Glutamatergic neuron (in vitro differentiated cells): Measurements from ENCODE around the gene MAP3K21. TPM values are rescaled to one million over a fixed set of nuclear protein-coding genes. Genes with fewer than 3 reads are reported as not detected.

Source experiments
- DNase-seq: peaks from one replicate; pipeline ENCODE4 v3.0.0; 2022
- H3K27ac Mint-ChIP-seq: one replicate; pipeline ENCODE4 v1.8.0; 2020; ENCODE audit warnings: mild to moderate bottlenecking, mixed read lengths, inconsistent platforms; ENCODE audit not compliant: unreplicated experiment
- H3K27me3 Mint-ChIP-seq: one replicate; pipeline ENCODE4 v1.8.0; 2020; ENCODE audit warnings: mild to moderate bottlenecking, moderate library complexity, mixed read lengths, inconsistent platforms; ENCODE audit not compliant: unreplicated experiment
- H3K36me3 Mint-ChIP-seq: one replicate; pipeline ENCODE4 v1.8.0; 2020; ENCODE audit warnings: mild to moderate bottlenecking, mixed read lengths, inconsistent platforms; ENCODE audit not compliant: unreplicated experiment
- H3K4me1 Mint-ChIP-seq: one replicate; pipeline ENCODE4 v1.8.0; 2020; ENCODE audit warnings: mild to moderate bottlenecking, low read depth, mixed read lengths, inconsistent platforms; ENCODE audit not compliant: unreplicated experiment
- H3K4me3 Mint-ChIP-seq: one replicate; pipeline ENCODE4 v1.8.0; 2020; ENCODE audit warnings: mild to moderate bottlenecking, mixed read lengths, inconsistent platforms; ENCODE audit not compliant: unreplicated experiment
- H3K9me3 Mint-ChIP-seq: one replicate; pipeline ENCODE4 v1.8.0; 2020; ENCODE audit warnings: mild to moderate bottlenecking, moderate library complexity, mixed read lengths, inconsistent platforms; ENCODE audit not compliant: unreplicated experiment
- CTCF ChIP-seq: fragments of 200-600 bp; sonication (generic); IDR thresholded peaks from one replicate; pipeline ENCODE4 v1.5.0; 2021; ENCODE audit not compliant: partially characterized antibody, unreplicated experiment
- total RNA-seq: library from RNA; stranded (reverse); fragmentation: NEBNext Ultra II Directional; extraction: Animal tissue kit (Norgen Biotek cat#: 25700); gene quantifications from one replicate; pipeline ENCODE4 v1.2.1, GENCODE V29; 2021; ENCODE audit not compliant: unreplicated experiment

MAP3K21 gene
- total RNA-seq, 1 donor from 2014 or later, result 0.25 TPM

DNA sequence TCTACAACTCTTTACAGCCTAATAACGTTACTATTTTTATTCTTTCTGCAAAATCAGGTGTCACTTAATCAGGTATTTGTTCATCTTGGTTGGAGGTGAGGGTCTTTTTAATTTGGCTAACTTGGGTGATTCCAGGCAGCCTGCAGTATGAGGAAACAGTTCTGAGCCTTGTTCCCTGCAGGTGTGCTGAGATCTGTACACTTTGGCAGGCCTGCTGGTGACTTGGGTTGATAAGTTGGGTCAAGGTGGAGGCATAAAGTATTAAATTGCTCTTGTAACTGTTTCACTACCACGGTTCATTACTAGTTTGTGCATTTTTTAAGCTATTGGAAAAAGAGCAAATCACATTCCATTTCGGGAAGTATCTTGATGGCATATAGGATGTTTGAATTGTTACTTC lies 10.0 kb downstream of the MAP3K21 start:
- Mint-ChIP-seq H3K4me3 (no peak overlapping the region), H3K36me3 (no peaks in the 10 kb centered on the region)

GRCh38 chr1:233338102-233338501 lies 10.6 kb downstream of the MAP3K21 start:
- Mint-ChIP-seq H3K4me3 (no peak overlapping the region), H3K27me3 (no peaks in the 10 kb centered on the region), H3K27ac (no peak overlapping the region), H3K4me1 (no peaks in the 10 kb centered on the region), H3K36me3 (no peaks in the 10 kb centered on the region), H3K9me3 (no peaks in the 10 kb centered on the region)
- TF ChIP-seq CTCF, result no peak
- DNase-seq, result no peak

More for the DNA sequence above, 10.0 kb downstream of the MAP3K21 start:
- Mint-ChIP-seq H3K4me1 (no peaks in the 10 kb centered on the region), H3K27ac (no peak overlapping the region), H3K27me3 (no peaks in the 10 kb centered on the region), H3K9me3 (no peaks in the 10 kb centered on the region)
- no peak for DNase-seq
- TF ChIP-seq CTCF, result no peak

DNA sequence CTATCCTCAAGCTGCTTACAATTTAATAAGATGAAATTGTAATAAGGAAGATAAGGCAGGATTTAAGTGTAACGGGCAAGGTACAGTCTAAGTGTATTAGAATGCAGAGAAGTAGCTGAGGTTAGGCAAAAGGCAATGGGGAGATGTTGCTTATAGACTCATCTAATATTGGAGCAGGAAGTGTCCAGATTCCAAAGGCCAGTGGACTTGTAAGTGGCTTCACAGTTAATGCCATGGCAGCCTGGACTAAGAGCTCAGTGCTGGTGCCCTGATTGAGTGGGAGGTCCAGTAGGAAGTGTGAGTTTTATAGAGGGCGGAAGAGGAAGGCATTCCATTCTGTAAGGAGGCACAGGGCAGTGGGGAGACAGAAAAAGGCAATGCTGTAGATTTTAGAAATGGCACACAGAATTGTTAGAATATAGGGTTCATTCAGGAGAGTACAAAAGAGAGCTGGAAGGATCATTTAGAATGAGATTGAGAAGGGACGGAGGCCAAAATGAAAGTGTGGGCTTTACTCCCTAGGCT lies 12.6 kb downstream of the MAP3K21 start:
- H3K4me1 Mint-ChIP-seq, result no peaks in the 10 kb centered on the region
- no peak for DNase-seq
- H3K4me3 Mint-ChIP-seq, result no peak overlapping the region
- H3K9me3 Mint-ChIP-seq, result no peaks in the 10 kb centered on the region
- TF ChIP-seq CTCF, result no peak
- peaks cover 1% of the 10 kb centered on the region for H3K27me3 Mint-ChIP-seq
- H3K27ac Mint-ChIP-seq, result no peak overlapping the region
- peaks cover 5% of the 10 kb centered on the region for H3K36me3 Mint-ChIP-seq

DNA sequence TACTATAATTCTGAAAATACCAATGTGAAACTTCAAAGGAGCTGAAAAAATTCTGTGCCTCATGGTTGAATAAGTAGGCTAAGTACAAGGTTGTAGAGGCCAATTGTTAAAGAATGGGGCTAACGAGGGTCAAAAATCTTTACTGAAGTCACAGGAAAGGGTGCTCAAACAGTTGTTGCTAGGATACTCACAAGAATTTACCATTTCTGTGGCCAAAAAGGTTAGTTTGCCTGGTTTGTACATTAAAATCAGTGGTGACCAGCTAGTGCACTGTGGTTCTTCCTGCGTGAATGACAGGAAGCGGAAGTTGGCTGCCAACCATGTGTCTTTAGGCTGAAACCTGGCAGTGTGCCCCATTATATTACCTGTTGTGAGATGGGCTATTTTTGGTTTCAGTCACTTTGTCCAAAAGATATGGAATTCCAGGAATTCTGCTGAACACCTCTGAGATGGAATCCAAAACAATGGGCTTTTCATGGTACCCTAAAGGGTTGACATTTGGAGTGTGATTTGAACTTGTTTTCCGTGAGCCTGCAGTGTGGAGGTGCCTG lies 13.5 kb downstream of the MAP3K21 start:
- H3K27me3 Mint-ChIP-seq, result peaks cover 1% of the 10 kb centered on the region
- no peaks in the 10 kb centered on the region for H3K4me1 Mint-ChIP-seq
- no peak overlapping the region for H3K4me3 Mint-ChIP-seq
- TF ChIP-seq CTCF, result no peak
- no peak for DNase-seq
- H3K27ac Mint-ChIP-seq, result no peak overlapping the region
- H3K9me3 Mint-ChIP-seq, result no peaks in the 10 kb centered on the region
- H3K36me3 Mint-ChIP-seq, result peaks cover 5% of the 10 kb centered on the region

DNA sequence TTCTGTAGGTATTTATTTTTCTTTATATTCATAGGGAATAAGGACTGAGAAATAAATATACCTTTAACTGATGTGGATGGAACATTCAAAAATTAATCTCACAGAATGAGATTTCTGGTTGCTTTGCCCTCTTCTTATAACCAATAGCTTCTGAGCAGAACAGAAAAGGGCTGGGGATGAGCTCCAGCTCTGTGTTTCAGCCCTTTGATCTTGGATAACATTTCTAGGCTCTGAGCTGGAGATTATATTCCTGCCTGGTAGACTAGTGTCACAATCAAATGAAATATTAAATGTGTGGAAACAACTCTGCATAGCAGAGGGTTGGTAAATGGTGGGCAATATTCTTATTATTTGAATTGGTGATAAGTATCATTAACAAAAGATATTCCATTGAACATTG lies 14.6 kb downstream of the MAP3K21 start:
- TF ChIP-seq CTCF, result no peak
- H3K36me3 Mint-ChIP-seq, result peaks cover 5% of the 10 kb centered on the region
- no peaks in the 10 kb centered on the region for H3K4me1 Mint-ChIP-seq
- H3K27me3 Mint-ChIP-seq, result peaks cover 1% of the 10 kb centered on the region
- no peak overlapping the region for H3K4me3 Mint-ChIP-seq
- no peaks in the 10 kb centered on the region for H3K9me3 Mint-ChIP-seq
- no peak for DNase-seq
- no peak overlapping the region for H3K27ac Mint-ChIP-seq
